Endothelial cell of umbilical vein (primary cell): ENCODE results near the gene WIPI1. TPM values are rescaled to one million over a fixed set of nuclear protein-coding genes. Genes with fewer than 3 reads are reported as not detected.

Experiments used
- BruUV-seq: library from RNA; stranded (reverse); fragments of 400-500 nt; replicated peaks from 2 replicates; lab custom pipeline; 2021; lab: Mats Ljungman, UMichigan
- CTCF ChIA-PET: fragments of 300-600, 350-600 bp; sonication (Branson Sonifier 250); formaldehyde crosslinking; loops from one replicate; lab custom pipeline; 2021; ENCODE audit warnings: antibody characterized with exemption, inconsistent platforms; lab: Charles Lee
- POLR2A ChIA-PET: fragments of 300-600, 350-600 bp; sonication (Branson Sonifier 250); formaldehyde crosslinking; loops from one replicate; lab custom pipeline; 2021; ENCODE audit warnings: antibody characterized with exemption, inconsistent platforms; lab: Charles Lee
- DNase-seq: peaks from one replicate; pipeline ENCODE4 v3.0.0-alpha.2; 2011; ENCODE audit warnings: low read depth, low spot score
- FAIRE-seq: peaks from 2 replicates; lab custom pipeline; 2011; peaks lifted over from hg19 to GRCh38; lab: Jason Lieb, UNC
- H2AFZ ChIP-seq: 2 replicates; pipeline ENCODE4 v1.6.0; 2012; ENCODE audit warnings: low read depth, low read length, control low read depth, inconsistent platforms
- H3K27ac ChIP-seq: 2 replicates; pipeline ENCODE4 v1.5.1; 2011; ENCODE audit warnings: low read depth, mild to moderate bottlenecking, control low read depth, low read length, moderate library complexity; ENCODE audit not compliant: insufficient read depth
- H3K27me3 ChIP-seq, 2 experiments: 2 replicates each; pipeline versions ENCODE4 v1.6.0 to v1.6.1; 2011; ENCODE audit warnings: low read length in 2 of 2, mixed read lengths in 1 of 2; ENCODE audit not compliant: control insufficient read depth in 2 of 2, insufficient read depth in 2 of 2
- H3K36me3 ChIP-seq, 2 experiments: 2 replicates in 1 of 2; 3 replicates in 1 of 2; pipeline ENCODE4 v1.5.1; 2011; ENCODE audit warnings: low read length in 2 of 2, mild to moderate bottlenecking in 1 of 2, moderate library complexity in 1 of 2; ENCODE audit not compliant: control insufficient read depth in 2 of 2, insufficient read depth in 2 of 2; ENCODE audit errors: extremely low read depth in 1 of 2
- H3K4me1 ChIP-seq: 3 replicates; pipeline ENCODE4 v1.5.1; 2011; ENCODE audit warnings: mild to moderate bottlenecking, low read length; ENCODE audit not compliant: control insufficient read depth, insufficient read depth; ENCODE audit errors: extremely low read depth
- H3K4me2 ChIP-seq: 2 replicates; pipeline ENCODE4 v1.6.1; 2011; ENCODE audit warnings: low read length, control low read depth, mixed read lengths; ENCODE audit not compliant: insufficient read depth
- H3K4me3 ChIP-seq, 3 experiments: fragments of 200-600 bp in 1 of 3; sonication (generic), shearing (Covaris generic) in 1 of 3; replicated peaks in 1 of 3; 2 replicates each; pipeline ENCODE4 v1.5.1; 2011 to 2016; ENCODE audit warnings: control low read depth in 3 of 3, low read length in 3 of 3, mild to moderate bottlenecking in 2 of 3, inconsistent platforms in 1 of 3, low read depth in 1 of 3, moderate library complexity in 1 of 3; ENCODE audit not compliant: insufficient read depth in 1 of 3
- H3K79me2 ChIP-seq: 2 replicates; pipeline ENCODE4 v1.6.0; 2012; ENCODE audit warnings: low read length, inconsistent platforms; ENCODE audit not compliant: control insufficient read depth, insufficient read depth
- H3K9ac ChIP-seq: replicated peaks from 2 replicates; pipeline ENCODE3; 2011; ENCODE audit warnings: low read length, control low read depth; ENCODE audit not compliant: insufficient read depth; ENCODE audit errors: extremely low read depth
- H3K9me1 ChIP-seq: replicated peaks from 3 replicates; pipeline ENCODE4 v1.6.0; 2011; ENCODE audit warnings: mild to moderate bottlenecking, low read length; ENCODE audit not compliant: control insufficient read depth, insufficient read depth; ENCODE audit errors: extremely low read depth
- H3K9me3 ChIP-seq: replicated peaks from 2 replicates; pipeline ENCODE4 v1.5.1; 2012; ENCODE audit warnings: low read length, inconsistent platforms; ENCODE audit not compliant: control insufficient read depth, insufficient read depth
- H4K20me1 ChIP-seq: replicated peaks from 2 replicates; pipeline ENCODE3; 2011; ENCODE audit warnings: mild to moderate bottlenecking, low read length; ENCODE audit not compliant: control insufficient read depth, insufficient read depth; ENCODE audit errors: extremely low read depth
- CTCF ChIP-seq, 2 donors: IDR thresholded peaks; 1 replicate in 1 of 2; 2 replicates in 1 of 2; pipeline ENCODE4 v1.5.1; 2011; ENCODE audit warnings: low read length in 2 of 2, mild to moderate bottlenecking in 2 of 2, moderate library complexity in 2 of 2, control low read depth in 1 of 2, inconsistent platforms in 1 of 2, low read depth in 1 of 2; ENCODE audit not compliant: insufficient read depth in 1 of 2; ENCODE audit errors: extremely low read depth in 1 of 2
- EZH2 ChIP-seq: IDR thresholded peaks from 2 replicates; pipeline ENCODE4 v1.6.1; 2012; ENCODE audit warnings: borderline replicate concordance, low read depth, mild to moderate bottlenecking, moderate library complexity, low read length, inconsistent platforms; ENCODE audit not compliant: severe bottlenecking
- FOS ChIP-seq: IDR thresholded peaks from 2 replicates; pipeline ENCODE4 v1.6.1; 2011; ENCODE audit warnings: mild to moderate bottlenecking, low read length, moderate library complexity, borderline replicate concordance; ENCODE audit not compliant: insufficient read depth
- GATA2 ChIP-seq: IDR thresholded peaks from 2 replicates; pipeline ENCODE4 v1.7.0; 2011; ENCODE audit warnings: low read depth, mild to moderate bottlenecking, moderate library complexity, mixed read lengths, low read length; ENCODE audit not compliant: insufficient read length, insufficient read depth
- JUN ChIP-seq: IDR thresholded peaks from 2 replicates; pipeline ENCODE4 v1.6.1; 2011; ENCODE audit warnings: borderline replicate concordance, low read depth; ENCODE audit not compliant: insufficient read length, insufficient read depth
- MYC ChIP-seq: IDR thresholded peaks from one replicate; pipeline ENCODE4 v1.6.1; 2011; ENCODE audit warnings: mild to moderate bottlenecking, low read depth, low read length
- POLR2A ChIP-seq: IDR thresholded peaks from 2 replicates; pipeline ENCODE4 v1.6.1; 2012; ENCODE audit warnings: low read depth, mild to moderate bottlenecking, control low read depth, low read length
- POLR2AphosphoS5 ChIP-seq: IDR thresholded peaks from 2 replicates; pipeline ENCODE4 v1.6.1; 2012; ENCODE audit warnings: low read depth, mild to moderate bottlenecking, control low read depth, low read length, moderate library complexity; ENCODE audit not compliant: insufficient read depth
- dilution Hi-C: fragments of 300-500 bp; cut with MboI; formaldehyde crosslinking; loops from one replicate; pipeline ENCODE4 v1.15.0; 2019; ENCODE audit warnings: low sequenced_read_pairs; ENCODE audit not compliant: extremely low pct_ligation_motif_present
- intact Hi-C: fragments of 100-400 bp; cut with micrococcal nuclease; formaldehyde crosslinking; loops from one replicate; pipeline ENCODE4 v1.10.0; 2022
- polyA plus RNA-seq, 4 experiments: library from polyadenylated mRNA; depleted of rRNA in 3 of 4; stranded (reverse) in 3 of 4; unstranded in 1 of 4; fragments of >200 nt; gene quantifications; 2 replicates each; pipeline versions ENCODE4 v1.2.1 to v1.2.3, GENCODE V29; 2011 to 2012; ENCODE audit warnings: missing spikeins in 1 of 4
- total RNA-seq: library from RNA; stranded (reverse); gene quantifications from 2 replicates; pipeline ENCODE4 v1.2.3, GENCODE V29; 2021
- TF ChIP-seq, protein P1 (sequence below): IDR thresholded peaks from 2 replicates; pipeline ENCODE4 v1.6.1; 2011; ENCODE audit not compliant: insufficient read depth, insufficient read length

WIPI1 gene
- total and polyA plus RNA-seq, 2 donors (not counting 3 experiments of a cell fraction or from before 2014, with no cell fraction given): 49.9 to 70.3 TPM

DNA sequence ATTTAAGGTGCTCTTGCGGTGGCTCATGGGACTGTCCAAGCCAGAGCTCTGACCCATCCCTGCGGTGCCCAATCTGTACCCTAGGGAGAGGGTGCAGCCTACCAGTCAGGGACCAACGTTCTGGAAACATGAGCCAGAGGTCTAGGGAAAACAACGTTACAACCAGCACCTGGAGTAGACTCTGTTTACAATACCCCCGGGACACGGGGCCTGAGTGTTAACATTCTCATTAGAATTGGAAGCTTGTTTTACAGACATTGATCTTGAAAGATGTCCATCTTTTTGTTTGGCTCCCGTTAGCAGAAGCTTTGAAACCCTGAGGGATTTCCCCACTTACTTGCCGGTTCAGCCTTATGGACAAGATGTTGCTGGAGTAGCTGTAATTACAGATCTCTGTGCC, 6.9 kb downstream of the WIPI1 start:
- Histone ChIP-seq H3K27ac (no peak overlapping the region), H3K36me3 (peaks cover 7 to 19% of the 10 kb centered on the region in 2 experiments), H3K79me2 (no peaks in the 10 kb centered on the region), H3K9me1 (no peaks in the 10 kb centered on the region), H2AFZ (no peak overlapping the region), H3K9me3 (no peaks in the 10 kb centered on the region), H3K27me3 (no peaks in the 10 kb centered on the region), H3K4me1 (no peaks in the 10 kb centered on the region), H3K4me2 (no peak overlapping the region), H3K4me3 (no peak overlapping the region), H4K20me1 (no peaks in the 10 kb centered on the region), H3K9ac (no peak overlapping the region)
- no peak for DNase-seq
- dilution Hi-C loops (no loop called here), intact Hi-C loops (no loop called here)
- POLR2A ChIA-PET: no interaction called here
- CTCF ChIA-PET: no interaction called here
- FAIRE-seq: no peak
- TF ChIP-seq MYC (no peak), CTCF (IDR thresholded peaks at IDR 0.05; ENCODE audit: extremely low read depth in 1 of 2, insufficient read depth in 1 of 2, low read depth in 1 of 2, low read length in 2 of 2) (no peak), POLR2A (no peak), GATA2 (no peak), FOS (no peak), JUN (no peak), POLR2AphosphoS5 (no peak), EZH2 (no peak)
- TF ChIP-seq, protein P1, sequence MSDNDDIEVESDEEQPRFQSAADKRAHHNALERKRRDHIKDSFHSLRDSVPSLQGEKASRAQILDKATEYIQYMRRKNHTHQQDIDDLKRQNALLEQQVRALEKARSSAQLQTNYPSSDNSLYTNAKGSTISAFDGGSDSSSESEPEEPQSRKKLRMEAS: no peak
- no TSS peak for BruUV-seq
